GM20431 (cell line): ENCODE measurements around the gene PTGER1.

Experiments
- in situ Hi-C: fragments of 300-500 bp; cut with MseI, MboI; formaldehyde crosslinking; loops from one replicate; pipeline ENCODE4 v1.15.0; 2020; ENCODE audit warnings: low sequenced_read_pairs; ENCODE audit not compliant: unreplicated experiment

The PTGER1 gene

DNA sequence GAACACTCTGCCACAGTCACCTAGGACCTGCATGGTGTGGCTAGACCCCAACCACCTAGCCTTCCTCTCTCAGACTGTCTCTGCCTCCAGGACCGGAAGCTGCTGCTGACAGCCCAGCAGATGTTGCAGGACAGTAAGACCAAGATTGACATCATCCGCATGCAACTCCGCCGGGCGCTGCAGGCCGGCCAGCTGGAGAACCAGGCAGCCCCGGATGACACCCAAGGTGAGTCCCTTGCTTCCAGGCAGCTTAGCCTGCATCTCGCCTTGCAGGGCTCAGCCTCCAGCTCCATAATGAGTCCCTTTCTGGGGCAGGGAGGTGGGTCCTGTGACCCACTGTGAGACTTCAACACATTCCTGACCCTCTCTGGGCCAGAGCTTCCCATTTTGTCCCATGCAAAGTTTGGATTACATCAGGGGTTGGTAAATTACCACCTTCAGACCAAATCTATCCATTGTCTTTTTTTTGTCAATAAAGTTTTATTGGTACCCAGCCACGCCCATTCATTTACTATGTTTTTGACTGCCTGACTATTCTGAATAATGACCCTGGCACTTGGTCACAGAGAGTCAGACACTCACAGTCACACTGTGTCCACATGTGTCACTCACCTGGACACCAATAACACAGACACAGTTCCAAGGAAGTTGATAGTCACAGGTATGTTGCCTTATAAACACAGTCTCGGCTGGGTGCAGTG lies 28.7 kb downstream of the PTGER1 start:
- in situ Hi-C loops, result no loop called here

GRCh38 chr19:14443632-14444216 lies 31.4 kb downstream of the PTGER1 start:
- in situ Hi-C loops, result no loop called here

DNA sequence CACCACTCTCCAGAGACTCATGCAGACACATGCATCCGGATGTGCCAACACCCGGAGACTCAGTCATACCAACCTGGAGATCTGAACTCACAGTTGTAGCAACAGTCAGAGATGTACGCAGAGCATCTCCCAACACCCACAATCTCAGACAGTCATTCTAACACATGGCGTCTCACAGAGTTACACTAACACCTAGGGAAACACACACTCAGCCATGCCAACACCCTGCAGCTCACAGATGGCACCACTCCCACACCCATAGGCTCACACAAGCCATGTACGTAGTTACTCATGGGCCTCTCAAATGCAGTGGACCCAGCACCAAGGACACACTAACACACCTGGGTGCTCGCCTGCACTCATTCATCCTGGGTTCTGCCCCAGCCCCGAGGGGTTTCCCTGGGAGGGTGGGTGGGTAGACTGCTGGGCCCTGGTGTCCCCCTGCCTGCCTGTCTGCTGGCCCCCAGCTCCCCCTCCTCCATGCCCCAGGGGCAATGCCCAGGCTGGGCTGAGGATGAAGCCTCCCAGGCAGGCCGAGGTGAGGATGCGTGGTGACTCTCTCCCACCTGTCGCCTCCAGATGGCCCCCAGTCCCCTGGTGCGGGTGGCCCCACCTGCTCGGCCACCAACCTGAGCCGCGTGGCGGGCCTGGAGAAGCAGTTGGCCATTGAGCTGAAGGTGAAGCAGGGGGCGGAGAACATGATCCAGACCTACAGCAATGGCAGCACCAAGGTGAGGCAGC lies 32.1 kb downstream of the PTGER1 start:
- in situ Hi-C loops, result no loop called here

DNA sequence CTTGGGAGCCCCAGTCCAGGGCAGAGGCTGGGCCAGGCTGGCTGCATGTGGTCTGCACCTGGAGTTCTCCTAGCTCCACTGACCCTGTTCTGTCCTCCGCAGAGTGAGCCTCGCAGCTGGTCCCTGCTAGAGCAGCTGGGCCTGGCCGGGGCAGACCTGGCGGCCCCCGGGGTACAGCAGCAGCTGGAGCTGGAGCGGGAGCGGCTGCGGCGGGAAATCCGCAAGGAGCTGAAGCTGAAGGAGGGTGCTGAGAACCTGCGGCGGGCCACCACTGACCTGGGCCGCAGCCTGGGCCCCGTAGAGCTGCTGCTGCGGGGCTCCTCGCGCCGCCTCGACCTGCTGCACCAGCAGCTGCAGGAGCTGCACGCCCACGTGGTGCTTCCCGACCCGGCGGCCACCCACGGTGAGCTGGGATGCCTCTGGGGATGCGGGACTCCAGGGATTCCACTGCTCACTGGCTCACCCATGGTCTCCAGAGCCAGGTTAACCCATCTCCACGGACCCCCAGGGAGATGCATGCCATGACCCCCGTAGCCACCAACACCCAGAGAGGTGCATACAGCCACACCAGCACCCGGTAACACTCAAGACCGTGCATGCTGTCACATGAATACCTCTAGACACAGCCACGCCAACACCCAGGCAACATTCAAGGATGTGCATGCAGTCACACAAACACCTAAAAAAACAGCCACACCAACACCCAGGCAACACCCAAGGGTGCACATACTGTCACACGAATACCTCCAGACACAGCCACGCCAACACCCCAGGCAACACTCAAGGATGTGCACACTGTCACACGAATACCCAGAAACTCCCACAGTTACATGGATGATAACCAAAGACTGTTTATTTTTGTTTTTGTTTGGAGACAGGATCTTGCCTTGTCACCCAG lies 33.9 kb downstream of the PTGER1 start:
- in situ Hi-C loops, result no loop called here

DNA sequence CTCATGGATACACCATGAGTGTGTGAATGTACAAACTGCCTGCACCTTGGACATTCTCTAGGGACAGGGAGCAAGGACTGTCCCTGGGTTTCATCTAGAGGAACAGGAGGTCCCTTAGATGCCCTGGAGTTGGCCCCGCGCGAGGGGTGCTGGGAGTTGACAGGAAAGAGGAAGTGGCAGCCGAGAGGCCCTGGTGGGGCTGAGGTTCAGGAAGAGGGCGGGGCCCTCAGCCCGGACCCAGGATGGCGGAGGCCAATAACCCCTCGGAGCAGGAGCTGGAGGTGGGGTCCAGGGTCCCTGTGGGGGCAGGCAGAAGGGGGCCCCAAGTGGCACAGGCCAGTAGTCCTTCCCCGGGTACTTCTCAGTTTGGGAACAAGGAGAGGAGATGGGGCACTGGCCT lies 35.1 kb downstream of the PTGER1 start:
- in situ Hi-C loops, result no loop called here

DNA sequence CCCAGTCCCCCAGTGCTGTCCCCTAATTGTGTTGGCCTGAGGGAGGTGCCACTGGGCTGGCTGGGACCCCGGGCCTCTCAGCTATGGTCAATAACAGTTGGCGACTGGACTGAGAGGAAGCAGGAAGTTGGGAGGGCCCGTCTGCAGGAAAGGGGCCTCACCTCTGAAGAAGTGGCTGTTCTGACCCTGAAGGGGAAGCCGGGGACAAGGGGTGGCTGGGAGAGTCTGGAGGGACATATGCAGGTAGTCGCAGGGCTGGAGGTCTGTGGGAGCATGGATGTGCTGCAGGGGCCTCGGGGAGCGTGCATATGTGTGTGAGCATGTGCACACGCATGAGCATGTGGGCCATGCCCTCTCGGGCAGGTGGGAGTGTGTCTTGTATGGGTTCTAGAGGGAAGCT lies 36.1 kb downstream of the PTGER1 start:
- in situ Hi-C loops, result no loop called here

GRCh38 chr19:14437578-14438140 lies 37.5 kb downstream of the PTGER1 start:
- in situ Hi-C loops, result no loop called here

- in situ Hi-C loops, result no loop called here
These were observed 39.7 kb downstream of the PTGER1 start for GRCh38 chr19:14435320-14436050.

- in situ Hi-C loops, result no loop called here
These were observed 40.4 kb downstream of the PTGER1 start for GRCh38 chr19:14434543-14435319.

- in situ Hi-C loops, result no loop called here
These were observed 41.3 kb downstream of the PTGER1 start for GRCh38 chr19:14433554-14434501.

GRCh38 chr19:14432791-14433553 lies 42.2 kb downstream of the PTGER1 start, which contains the start of gene PKN1:
Gene PKN1, plus strand, starts transcription at chr19:14433306. Its CDS starts 216 bp downstream, at chr19:14433522.
- in situ Hi-C loops, result no loop called here

- in situ Hi-C loops, result no loop called here
These were observed 44.4 kb downstream of the PTGER1 start for GRCh38 chr19:14430712-14431111.

DNA sequence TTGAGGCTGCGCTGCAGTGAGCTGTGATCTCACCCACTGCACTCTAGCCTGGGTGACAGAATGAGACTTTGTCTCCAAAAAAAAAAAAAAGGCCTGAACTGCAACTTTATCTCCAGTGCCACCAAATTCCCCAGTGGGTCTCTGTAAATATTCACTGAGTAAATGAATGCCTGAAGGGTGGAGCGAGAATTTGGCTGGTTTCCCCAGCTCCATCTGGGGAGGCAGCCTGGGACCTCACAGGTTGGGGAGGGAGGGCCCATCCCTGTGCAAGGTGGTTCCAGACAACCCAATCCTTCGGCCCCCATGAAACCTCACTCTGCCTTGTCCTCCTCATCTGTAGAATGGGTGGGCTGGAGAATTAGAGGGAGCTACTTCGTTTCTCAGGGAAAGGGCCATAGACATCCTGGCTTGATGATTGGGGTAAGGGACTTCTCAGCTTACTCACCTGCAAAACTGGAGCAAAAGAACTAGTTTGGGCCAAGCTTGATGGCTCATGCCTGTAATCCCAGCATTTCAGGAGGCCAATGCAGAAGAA lies 46.2 kb downstream of the PTGER1 start:
- in situ Hi-C loops, result no loop called here

- in situ Hi-C loops, result no loop called here
These were observed 47.7 kb downstream of the PTGER1 start for GRCh38 chr19:14427461-14427860.

- in situ Hi-C loops, result no loop called here
These were observed 49.4 kb downstream of the PTGER1 start for GRCh38 chr19:14425696-14426138.
